ENCODE data around the gene REG4. TPM values are rescaled to one million over a fixed set of nuclear protein-coding genes. Genes with fewer than 3 reads are reported as not detected.
"Not testable (repeated sequence)": the region's sequence is repeated elsewhere in the genome, so short reads cannot be mapped to it uniquely, and the experiment has no call there.

REG4 gene
- polyA plus RNA-seq, 1 of the 3 experiments (the other 2 are of a cell fraction): not detected

- POLR2A ChIA-PET; H3K4me2 ChIP-seq; H3K9me3 ChIP-seq; H2AFZ ChIP-seq (ENCODE audit: low read depth); H3K27me3 ChIP-seq (ENCODE audit: insufficient read depth); H3K9me2 ChIP-seq; H4K20me1 ChIP-seq (ENCODE audit: insufficient read depth); H3K9ac ChIP-seq; H3F3A ChIP-seq (replicated peaks; ENCODE audit: insufficient read depth); H3K4me1 ChIP-seq (ENCODE audit: control insufficient read depth in 1 of 2, insufficient read depth in 2 of 2, low read depth in 1 of 2, low read length in 1 of 2); H3K36me3 ChIP-seq (replicated peaks in 1 of 2; ENCODE audit: control insufficient read depth in 1 of 2, insufficient read depth in 2 of 2, low read length in 1 of 2); H3K79me2 ChIP-seq (ENCODE audit: insufficient read depth); H3K4me3 ChIP-seq (ENCODE audit: low read depth in 2 of 2, low read length in 1 of 2); DNase-seq; H3K27ac ChIP-seq (ENCODE audit: low read depth in 2 of 2, low read length in 1 of 2): not testable (repeated sequence)
- CTCF ChIA-PET: interaction anchor here (1.8 kb wide), 1 partner anchor 10 kb away, joined by 4 read pairs; no protein-coding TSS in a partner anchor
- 71% methylated on average over 7 of the region's 7 CpGs for WGBS (ENCODE audit: low lambda C conversion rate)
These were observed 25.2 kb downstream of the REG4 start for GRCh38 chr1:119786046-119786445.

GRCh38 chr1:119784191-119784781, 27.0 kb downstream of the REG4 start:
- H3K4me3 ChIP-seq (ENCODE audit: low read depth in 2 of 2, low read length in 1 of 2): no peak overlapping the region
- no peaks in the 10 kb centered on the region for H3K9me3 ChIP-seq
- CTCF ChIA-PET: no interaction called here
- H3K9me2 ChIP-seq: no peaks in the 10 kb centered on the region
- H3K27ac ChIP-seq (ENCODE audit: low read depth in 2 of 2, low read length in 1 of 2): no peak overlapping the region
- peaks cover 4% of the 10 kb centered on the region; the same call in 1 of the 2 replicates for H3K27me3 ChIP-seq (ENCODE audit: insufficient read depth)
- H3K9ac ChIP-seq: no peak overlapping the region
- POLR2A ChIA-PET: no interaction called here
- TF ChIP-seq NFIC (IDR thresholded peaks at IDR 0.05; ENCODE audit: borderline replicate concordance): no peak
- TF ChIP-seq TEAD4 (IDR thresholded peaks at IDR 0.05; ENCODE audit: borderline replicate concordance, insufficient read depth): no peak
- TF ChIP-seq GATA2 (CRISPR knock-in tag; IDR thresholded peaks at IDR 0.05): no peak
- no peak for TF ChIP-seq MEF2A (IDR thresholded peaks at IDR 0.05; ENCODE audit: borderline replicate concordance, low read depth)
- no peak for TF ChIP-seq SIN3A (IDR thresholded peaks at IDR 0.05; ENCODE audit: borderline replicate concordance, low read depth, low read length)
- TF ChIP-seq, protein P1, sequence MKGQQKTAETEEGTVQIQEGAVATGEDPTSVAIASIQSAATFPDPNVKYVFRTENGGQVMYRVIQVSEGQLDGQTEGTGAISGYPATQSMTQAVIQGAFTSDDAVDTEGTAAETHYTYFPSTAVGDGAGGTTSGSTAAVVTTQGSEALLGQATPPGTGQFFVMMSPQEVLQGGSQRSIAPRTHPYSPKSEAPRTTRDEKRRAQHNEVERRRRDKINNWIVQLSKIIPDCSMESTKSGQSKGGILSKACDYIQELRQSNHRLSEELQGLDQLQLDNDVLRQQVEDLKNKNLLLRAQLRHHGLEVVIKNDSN (IDR thresholded peaks at IDR 0.05; ENCODE audit: borderline replicate concordance, low read depth): no peak
- TF ChIP-seq IRF3 (IDR thresholded peaks at IDR 0.05; ENCODE audit: low read depth, low read length): no peak
- no peak for TF ChIP-seq GABPA (IDR thresholded peaks at IDR 0.05; ENCODE audit: low read depth)
- TF ChIP-seq RAD21 (IDR thresholded peaks at IDR 0.05; ENCODE audit: low read length): no peak
- TF ChIP-seq JUND (IDR thresholded peaks at IDR 0.05): no peak
- TF ChIP-seq RFX5 (IDR thresholded peaks at IDR 0.05; ENCODE audit: low read length): no peak
- TF ChIP-seq TCF12 (IDR thresholded peaks at IDR 0.05): no peak
- TF ChIP-seq CHD2 (IDR thresholded peaks at IDR 0.05; ENCODE audit: low read length, partially characterized antibody): no peak
- TF ChIP-seq FOXM1 (IDR thresholded peaks at IDR 0.05; ENCODE audit: low read depth): no peak
- no peak for TF ChIP-seq ELF1 (IDR thresholded peaks at IDR 0.05)
- TF ChIP-seq EZH2phosphoT487 (IDR thresholded peaks at IDR 0.05; ENCODE audit: borderline replicate concordance, low read depth): no peak
- no peak for TF ChIP-seq MXI1 (IDR thresholded peaks at IDR 0.05; ENCODE audit: low read depth, low read length)
- no peak for TF ChIP-seq PBX3 (IDR thresholded peaks at IDR 0.05)
- TF ChIP-seq ZBTB33 (IDR thresholded peaks at IDR 0.05; ENCODE audit: borderline replicate concordance, low read depth): no peak
- TF ChIP-seq YY1 (IDR thresholded peaks at IDR 0.05; ENCODE audit: low read depth): no peak
- H3K79me2 ChIP-seq (ENCODE audit: insufficient read depth): no peaks in the 10 kb centered on the region
- H3K4me2 ChIP-seq: no peak overlapping the region
- WGBS (ENCODE audit: low lambda C conversion rate): 54% methylated on average over 3 of the region's 3 CpGs
- no peaks in the 10 kb centered on the region for H3F3A ChIP-seq (replicated peaks; ENCODE audit: insufficient read depth)
- H3K36me3 ChIP-seq (replicated peaks in 1 of 2; ENCODE audit: control insufficient read depth in 1 of 2, insufficient read depth in 2 of 2, low read length in 1 of 2): no peaks in the 10 kb centered on the region
- no peak for DNase-seq
- H3K4me1 ChIP-seq (ENCODE audit: control insufficient read depth in 1 of 2, insufficient read depth in 2 of 2, low read depth in 1 of 2, low read length in 1 of 2): peaks cover 0 to 5% of the 10 kb centered on the region in 2 experiments; a peak in 1 of 4 replicates
- no peak overlapping the region for H2AFZ ChIP-seq (ENCODE audit: low read depth)
- H4K20me1 ChIP-seq (ENCODE audit: insufficient read depth): no peaks in the 10 kb centered on the region

All from SK-N-SH (cell line).